ENCODE measurements around the gene SCTR.

Gene SCTR

GRCh38 chr2:119523952-119524694 lies at the start of gene SCTR:
Gene SCTR, minus strand, starts transcription at chr2:119524483. Its CDS starts 257 bp downstream, at chr2:119524226.
- DNase-seq (ENCODE audit: low spot score) = no peak

DNA sequence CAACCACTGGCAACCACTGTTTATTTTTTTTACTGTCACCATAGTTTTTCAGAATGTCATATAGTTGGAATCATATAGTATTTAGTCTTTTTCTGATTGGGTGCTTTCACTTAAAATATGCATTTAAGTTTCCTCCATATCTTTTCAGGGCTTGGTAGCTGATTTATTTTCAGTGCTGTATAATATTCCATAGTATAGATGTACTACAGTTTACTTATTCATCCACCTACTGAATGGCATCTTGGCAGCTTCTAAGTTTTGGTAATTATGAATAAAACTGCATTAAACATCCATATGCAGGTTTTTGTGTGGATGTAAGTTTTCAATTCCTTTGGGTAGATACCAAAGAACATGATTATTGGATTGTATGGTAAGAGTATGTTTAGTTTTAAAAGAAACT lies 43.0 kb upstream of the SCTR start:
- no peak for DNase-seq (ENCODE audit: low spot score)

DNA sequence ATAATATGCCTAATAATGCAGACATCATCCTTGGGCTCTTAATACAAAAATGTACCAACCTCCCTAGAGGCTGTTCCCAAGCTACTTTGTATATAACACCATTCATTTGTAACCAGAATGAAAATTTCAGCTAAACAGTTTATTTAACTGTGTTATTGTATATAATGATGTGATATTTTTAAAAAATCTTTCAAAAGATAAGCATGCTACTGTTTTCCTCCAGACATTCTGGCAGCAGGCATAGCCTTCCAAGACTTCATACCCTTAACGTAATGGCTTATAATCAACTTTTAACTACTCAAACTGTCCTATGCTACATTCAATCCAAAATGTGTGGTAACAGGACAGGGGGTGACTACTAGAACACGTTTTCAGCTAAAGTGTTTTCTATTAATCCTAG lies 41.2 kb upstream of the SCTR start:
- no peak for DNase-seq (ENCODE audit: low spot score)

DNA sequence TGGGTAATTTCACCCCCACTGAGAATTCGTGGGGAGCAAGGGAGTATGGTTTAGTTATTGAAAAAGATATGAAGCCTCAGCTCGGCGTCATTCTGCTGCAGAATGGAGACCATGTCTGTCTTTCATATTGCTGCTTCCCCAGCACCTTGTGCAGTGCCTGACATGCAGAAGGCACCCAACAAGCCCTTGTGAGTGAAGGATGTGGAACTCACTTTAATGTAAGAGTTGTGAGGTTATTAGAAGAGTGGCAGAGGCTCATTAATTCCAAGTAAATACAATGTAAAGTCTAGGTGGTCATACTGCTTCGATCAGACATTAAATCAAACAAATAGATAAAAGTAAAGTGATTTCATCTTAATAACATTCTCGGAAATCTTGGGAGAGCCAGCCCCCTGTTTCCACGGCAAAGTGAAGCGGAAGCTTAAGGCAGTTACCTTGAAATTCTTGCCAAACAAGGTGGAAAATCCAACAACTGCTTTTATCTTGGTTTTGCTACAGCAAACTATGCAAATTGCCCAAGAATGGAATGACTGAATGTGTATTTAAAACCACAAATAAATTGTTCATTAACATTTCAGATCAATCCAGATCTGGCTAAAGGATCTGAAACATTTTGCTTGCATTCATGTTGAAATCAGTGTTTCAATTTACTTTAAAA lies 29.5 kb upstream of the SCTR start:
- DNase-seq (ENCODE audit: low spot score) = no peak

GRCh38 chr2:119552902-119553301 lies 28.6 kb upstream of the SCTR start:
- no peak for DNase-seq (ENCODE audit: low spot score)

DNA sequence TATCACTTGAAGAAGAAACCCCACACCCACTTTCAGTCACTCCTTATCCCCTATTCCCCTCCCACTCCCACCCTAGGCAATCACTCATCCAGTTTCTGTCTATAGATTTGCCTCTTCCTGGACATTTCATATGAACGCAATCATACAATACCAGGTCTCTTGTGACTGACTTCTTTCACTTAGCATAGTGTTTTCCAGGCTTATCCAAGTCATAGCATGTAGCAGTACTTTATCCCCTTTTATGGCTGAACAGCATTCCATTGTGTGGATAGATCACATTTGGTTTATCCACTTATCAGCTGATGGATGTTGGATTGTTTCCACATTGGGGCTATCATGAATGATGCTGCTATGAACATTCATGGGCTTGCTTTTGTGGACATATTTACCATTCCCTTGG lies 26.6 kb upstream of the SCTR start:
- no peak for DNase-seq (ENCODE audit: low spot score)

- peak; percentile 25 for DNase-seq (ENCODE audit: low spot score)
Measured at GRCh38 chr2:119550346-119550745, 26.1 kb upstream of the SCTR start.

DNA sequence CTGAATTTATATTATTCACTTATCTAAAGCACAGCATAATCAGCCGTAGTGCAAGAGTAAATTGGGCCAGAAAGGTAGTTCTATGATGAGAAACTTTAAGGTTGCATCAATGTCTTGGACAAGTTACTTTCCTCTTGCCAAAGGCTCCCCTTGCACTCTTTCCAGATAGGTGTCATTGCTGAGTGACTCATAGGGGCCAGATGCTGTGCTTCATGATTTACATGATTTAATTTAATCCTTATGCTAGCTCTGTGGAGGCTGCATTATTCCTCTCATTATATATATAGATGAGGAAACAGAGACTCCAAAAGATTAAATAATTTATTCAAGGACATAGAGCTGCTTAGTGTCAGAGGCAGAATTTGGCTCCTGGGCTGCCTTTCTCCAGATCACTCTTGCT lies 25.0 kb upstream of the SCTR start:
- no peak for DNase-seq (ENCODE audit: low spot score)

GRCh38 chr2:119548516-119549120 lies 24.3 kb upstream of the SCTR start:
- DNase-seq (ENCODE audit: low spot score) = no peak

- no peak for DNase-seq (ENCODE audit: low spot score)
Measured at GRCh38 chr2:119546447-119546767, 22.1 kb upstream of the SCTR start.

DNA sequence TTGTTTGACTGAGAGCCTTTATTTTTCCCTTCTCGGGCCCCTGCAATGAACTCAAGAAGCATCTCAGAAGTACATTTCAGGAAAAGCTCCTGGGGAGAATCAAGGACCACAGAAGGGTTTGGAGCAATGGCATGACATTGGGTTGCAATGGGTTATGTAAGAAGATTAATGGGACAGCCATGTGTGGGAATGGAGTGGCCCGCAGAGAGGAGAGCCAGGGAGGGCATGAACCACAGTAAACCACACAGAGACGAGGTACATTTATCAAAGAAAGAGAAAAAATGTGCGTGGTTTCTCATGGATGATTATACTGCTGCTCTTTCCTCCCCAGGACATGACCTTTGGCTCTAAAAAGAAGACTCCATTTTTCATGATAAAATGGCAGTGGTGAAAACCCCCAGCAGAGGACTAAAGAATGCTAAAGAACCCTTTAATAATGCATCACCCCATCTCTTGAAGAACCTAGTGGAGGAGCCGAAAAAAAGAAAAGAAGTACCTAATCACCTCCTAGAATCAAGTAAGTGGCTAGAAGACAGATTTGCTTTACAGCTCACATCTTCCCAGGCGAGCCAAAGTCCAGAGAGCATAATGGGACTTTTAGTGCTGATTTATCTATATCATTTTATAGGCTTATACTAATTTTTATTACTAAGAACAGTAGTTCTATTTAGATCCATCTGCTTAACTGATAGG lies 21.6 kb upstream of the SCTR start:
- no peak for DNase-seq (ENCODE audit: low spot score)

DNA sequence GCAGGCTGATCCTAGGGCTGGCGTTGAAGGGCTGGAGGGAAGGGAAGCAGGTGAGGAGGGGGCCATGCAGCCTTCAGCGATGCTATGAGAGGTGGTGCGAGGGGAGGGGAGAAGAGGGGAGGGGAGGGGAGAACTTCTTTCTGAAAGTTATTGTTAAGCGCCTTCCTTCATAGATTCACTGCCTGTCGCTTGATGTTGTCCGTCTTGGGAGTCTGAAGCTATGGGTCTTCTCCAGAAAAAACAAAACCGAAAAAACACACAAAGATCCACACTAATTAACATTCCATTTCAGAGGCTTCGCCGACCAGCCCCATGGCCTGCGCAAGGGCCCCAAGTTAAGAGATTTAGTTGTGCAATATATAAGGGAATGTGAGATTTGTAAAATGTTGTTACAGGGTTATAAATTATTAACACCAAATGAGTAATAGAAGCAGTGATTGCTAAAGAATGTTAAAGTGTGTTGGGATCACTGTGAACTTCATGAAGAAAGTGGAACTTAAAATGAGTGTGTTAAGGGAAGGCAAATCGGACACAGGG lies 20.7 kb upstream of the SCTR start:
- no peak for DNase-seq (ENCODE audit: low spot score)

DNA sequence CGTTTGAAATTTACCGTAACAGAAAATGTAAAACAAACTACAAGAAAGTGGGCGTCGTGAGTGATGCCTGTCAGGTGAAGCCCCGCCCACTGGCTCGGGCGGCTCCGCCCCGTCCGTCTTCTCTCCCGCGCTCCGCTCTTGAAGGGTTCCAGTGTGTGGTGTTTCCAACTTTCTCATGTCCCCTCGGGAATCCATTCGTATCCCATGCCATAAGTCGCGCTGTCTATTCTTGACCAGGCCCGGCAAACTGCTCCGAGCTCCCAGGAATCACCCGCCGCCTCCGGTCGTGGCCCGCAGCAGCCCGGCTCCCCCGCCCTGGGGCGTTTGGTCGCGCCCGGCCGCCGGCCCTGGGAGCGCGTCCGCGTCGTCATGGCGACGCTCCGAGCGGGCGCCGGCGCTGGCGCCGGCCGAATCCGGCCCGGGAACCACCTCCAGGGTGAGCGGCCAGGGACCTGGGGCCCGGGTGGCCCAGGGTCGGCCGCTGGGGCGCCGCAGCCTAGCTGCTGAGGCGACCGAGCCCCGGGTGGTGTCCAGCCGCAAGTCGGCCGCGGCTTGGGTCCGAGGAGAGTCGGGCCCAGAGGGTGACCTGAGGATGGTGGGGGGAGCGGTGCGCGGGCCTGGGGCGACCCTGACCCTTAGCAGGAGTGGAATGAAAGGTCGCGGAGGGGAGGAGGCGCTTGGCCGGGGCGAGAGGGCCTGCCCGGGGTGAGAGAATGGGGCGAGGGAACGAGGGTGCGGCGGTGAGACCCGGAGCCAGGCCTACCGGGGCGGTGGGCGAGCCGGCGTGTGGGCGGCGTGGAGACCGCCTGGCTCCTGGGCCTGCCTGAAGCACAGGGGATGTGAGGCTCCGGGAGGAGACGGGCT lies 20.0 kb upstream of the SCTR start, which contains the start of gene CFAP221:
Gene CFAP221, plus strand, starts transcription at position 375 of the 864 bp plus-strand sequence. CDS start 1,683 bp downstream, outside the sequence.
- peak; percentile 85 for DNase-seq (ENCODE audit: low spot score)

GRCh38 chr2:119541476-119541875 lies 17.2 kb upstream of the SCTR start:
- DNase-seq (ENCODE audit: low spot score) = no peak

- no peak for DNase-seq (ENCODE audit: low spot score)
Measured at GRCh38 chr2:119537792-119538191, 13.5 kb upstream of the SCTR start.

GRCh38 chr2:119536707-119537106 lies 12.4 kb upstream of the SCTR start:
- no peak for DNase-seq (ENCODE audit: low spot score)

DNA sequence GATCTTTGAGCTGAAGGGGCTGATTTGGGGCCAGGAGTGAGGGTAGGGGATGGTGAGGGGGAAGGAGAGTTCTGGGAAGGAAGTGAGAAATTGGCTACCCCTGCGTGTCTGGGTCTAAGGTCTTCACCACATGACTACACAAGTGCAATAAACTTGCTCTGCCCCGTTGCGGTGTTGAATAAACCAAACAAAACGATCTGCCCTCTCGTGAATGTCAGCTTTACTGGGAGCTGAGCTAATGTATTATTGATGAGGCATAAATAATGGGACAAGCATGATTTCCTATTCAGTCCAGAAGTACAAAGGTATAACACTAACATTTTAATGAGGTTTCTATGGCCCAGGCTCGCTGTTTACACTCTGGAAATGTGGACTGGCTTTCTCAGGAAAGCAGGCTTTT lies 11.9 kb upstream of the SCTR start:
- DNase-seq (ENCODE audit: low spot score) = no peak

DNA sequence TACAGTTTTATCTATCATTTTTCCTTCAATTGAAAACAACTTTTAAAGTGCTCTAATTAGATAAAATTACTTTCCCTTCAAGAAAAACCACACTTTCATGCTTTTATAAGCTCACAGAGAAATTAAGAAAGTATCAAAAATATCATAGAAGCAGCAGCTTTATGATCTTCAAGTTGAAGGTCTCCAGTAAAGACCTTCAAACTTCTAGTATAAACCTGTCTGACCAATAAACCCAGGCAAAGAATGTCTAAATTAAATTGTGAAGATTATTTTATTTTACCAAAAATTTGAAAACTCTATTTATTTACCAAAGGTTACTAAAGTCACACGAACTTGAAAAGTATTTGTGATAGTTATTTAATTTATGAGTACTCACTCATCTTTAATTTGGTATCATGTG lies 9.3 kb upstream of the SCTR start:
- DNase-seq (ENCODE audit: low spot score) = no peak

DNA sequence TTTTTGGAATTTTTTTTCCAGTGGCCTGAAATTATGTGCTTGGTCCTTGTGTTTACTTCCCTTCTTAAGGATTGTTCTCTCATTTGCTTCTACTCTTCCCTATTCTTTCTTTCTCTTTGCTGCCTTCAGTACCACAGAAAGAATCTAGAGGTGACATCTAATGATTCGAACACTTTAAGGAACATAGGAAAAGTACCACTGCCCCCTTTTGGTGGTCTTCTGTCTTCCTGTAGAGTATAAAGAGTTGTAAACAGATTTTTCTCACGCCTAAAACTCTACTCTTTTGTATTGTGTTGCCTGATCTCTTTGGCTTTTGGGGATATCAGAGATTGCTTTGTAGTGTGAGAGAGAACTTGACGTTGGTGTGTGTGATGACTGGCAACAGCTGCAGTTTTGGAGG lies 7.0 kb upstream of the SCTR start:
- DNase-seq (ENCODE audit: low spot score) = no peak

- DNase-seq (ENCODE audit: low spot score) = no peak
Measured at GRCh38 chr2:119527999-119528398, 3.7 kb upstream of the SCTR start.

DNA sequence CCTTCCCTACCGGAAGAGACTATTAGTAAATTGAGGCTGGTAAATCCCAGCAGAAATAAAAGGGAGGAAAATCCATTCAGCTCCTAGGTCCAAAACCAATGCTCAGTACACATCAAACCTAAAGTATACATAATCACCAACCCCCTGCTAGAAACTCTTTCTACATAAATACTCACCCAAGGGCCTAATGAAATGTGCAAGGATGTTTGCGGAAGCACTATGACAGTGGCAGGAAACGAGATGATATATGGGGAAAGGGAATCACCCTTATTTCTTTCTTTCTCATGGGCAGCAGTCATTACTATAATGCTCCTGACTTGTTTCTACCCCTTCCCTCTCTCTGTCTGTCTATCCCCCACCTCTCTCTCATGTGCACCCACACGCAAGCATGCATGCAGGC lies 1.3 kb upstream of the SCTR start:
- no peak for DNase-seq (ENCODE audit: low spot score)
